IPS DF 4.7 (cell line): Measurements from ENCODE around the gene TBL1Y.
"Not testable (repeated sequence)": the region's sequence is repeated elsewhere in the genome, so short reads cannot be mapped to it uniquely, and the experiment has no call there.

ENCODE experiments used
- DNase-seq: peaks from one replicate; pipeline ENCODE4 v3.0.0-alpha.2; 2013; ENCODE audit warnings: low spot score; ENCODE audit errors: extremely low read depth

Gene TBL1Y

GRCh38 chrY:7080548-7080947, 170.1 kb downstream of the TBL1Y start:
- DNase-seq: not testable (repeated sequence)

- DNase-seq: no peak
Measured at GRCh38 chrY:7085606-7086005, 175.1 kb downstream of the TBL1Y start.

- no peak for DNase-seq
Measured at GRCh38 chrY:7092836-7093235, 182.3 kb downstream of the TBL1Y start.

DNA sequence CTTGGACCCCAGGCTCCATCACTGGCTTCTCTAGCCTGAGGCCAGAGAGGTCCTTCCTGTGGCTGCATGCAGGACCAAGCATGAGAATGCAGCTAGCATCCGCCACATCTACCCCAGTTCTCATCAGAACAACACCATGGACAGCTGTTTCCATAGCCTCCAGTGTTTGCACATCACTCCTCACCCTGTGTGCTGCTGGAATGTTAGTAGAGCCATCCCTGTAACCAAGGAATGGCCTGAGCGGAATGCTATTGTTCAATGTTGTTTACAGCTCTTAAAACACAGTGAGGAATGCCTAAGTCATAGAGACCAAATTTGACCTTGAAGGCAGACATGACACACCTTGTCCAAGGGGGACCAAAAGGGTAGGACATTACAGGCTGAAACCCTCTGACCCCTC, 183.9 kb downstream of the TBL1Y start:
- no peak for DNase-seq

- DNase-seq: no peak
Measured at GRCh38 chrY:7097021-7097420, 186.5 kb downstream of the TBL1Y start.

GRCh38 chrY:7099742-7100141, 189.2 kb downstream of the TBL1Y start:
- no peak for DNase-seq

DNA sequence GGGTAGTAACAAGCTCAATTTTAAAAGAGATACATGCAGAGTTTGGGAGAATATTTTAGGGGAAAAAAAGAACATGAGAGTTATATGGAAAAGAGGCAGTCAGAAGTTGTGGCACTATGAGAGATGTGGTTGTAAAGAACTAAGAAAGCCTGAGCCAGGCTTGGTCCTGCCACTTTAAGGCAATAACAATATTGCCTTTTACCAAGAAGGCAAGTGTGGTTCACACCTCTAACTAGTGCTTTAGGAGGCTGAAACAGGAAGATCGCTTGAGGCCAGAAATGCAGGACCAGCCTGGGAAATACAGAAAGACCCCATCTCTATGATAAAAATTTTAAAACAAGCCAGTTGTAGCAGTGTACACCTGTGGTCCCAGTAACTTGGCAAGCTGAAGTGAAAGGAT, 192.2 kb downstream of the TBL1Y start:
- no peak for DNase-seq

DNA sequence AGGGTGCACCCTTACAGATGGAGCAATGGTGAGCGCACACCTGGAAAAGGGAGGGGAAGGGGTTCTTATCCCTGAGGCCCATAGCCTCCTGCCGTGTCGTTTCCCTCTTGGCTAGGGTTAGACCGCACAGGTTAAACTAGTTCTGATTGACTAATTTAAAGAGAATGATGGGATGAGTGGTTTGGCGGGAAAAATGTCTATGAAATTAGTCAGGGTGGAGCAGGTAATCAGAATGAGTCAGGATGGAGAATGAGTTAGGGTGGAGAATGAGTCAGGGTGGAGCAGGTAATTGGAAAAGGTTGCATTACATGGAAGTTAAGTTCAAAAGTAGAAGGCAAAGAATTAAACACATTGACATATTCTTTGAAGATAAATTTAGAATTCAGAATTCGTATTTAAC, 196.7 kb downstream of the TBL1Y start:
- DNase-seq: no peak

DNA sequence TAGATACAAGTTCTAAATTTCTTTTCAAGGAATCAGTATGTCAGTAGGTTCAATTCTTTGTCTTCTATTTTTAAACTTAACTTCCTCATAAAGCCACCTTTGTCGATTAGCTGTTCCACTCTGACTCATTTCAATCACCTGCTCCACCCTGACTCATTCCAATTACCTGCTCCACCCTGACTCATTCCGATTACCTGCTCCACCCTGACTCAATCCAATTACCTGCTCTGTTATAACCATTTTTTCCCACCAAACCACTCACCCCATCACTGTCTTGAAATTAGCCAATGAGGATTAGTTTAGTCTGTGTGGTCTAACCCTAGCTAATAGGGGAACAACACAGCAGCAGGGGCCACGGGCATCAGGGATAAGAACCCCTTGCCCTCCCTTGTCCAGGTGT, 199.6 kb downstream of the TBL1Y start:
- DNase-seq: no peak

DNA sequence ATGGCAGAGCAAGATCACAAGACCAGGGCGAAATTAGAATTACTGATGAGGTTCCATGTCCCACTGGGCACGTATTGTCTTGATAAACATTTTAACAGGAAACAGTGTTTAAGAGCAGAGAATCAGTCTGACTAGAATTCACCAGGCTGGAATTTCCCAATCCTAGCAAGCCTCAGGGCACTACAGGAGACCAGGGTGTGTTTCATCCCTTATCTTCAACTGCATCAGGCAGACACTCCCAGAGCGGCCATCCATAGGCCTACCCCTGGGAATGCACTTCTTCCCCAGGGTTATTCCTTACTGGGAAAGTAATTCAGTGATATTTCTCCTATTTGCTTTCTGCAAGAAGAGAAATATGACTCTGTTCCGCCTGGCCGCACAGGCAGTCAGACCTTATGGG, 205.4 kb downstream of the TBL1Y start:
- no peak for DNase-seq

DNA sequence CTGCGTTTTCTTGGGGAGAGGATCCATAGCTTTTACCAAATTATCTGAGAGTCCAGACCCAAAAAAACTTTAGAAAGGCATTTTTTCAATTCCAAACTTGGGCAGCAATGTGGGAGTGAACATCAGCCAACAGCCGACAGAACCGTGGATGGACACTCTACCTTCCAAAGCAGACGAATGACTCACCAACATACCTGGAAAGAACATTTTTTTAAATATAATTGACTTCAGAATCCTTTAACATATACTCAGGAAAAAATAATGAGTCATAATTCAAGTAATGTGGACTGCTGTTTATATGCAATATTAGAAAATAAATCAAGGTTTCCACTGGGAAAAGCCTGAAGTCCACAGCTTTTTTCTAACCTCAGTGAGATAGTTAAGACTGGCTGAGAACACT, 211.7 kb downstream of the TBL1Y start:
- no peak for DNase-seq

DNA sequence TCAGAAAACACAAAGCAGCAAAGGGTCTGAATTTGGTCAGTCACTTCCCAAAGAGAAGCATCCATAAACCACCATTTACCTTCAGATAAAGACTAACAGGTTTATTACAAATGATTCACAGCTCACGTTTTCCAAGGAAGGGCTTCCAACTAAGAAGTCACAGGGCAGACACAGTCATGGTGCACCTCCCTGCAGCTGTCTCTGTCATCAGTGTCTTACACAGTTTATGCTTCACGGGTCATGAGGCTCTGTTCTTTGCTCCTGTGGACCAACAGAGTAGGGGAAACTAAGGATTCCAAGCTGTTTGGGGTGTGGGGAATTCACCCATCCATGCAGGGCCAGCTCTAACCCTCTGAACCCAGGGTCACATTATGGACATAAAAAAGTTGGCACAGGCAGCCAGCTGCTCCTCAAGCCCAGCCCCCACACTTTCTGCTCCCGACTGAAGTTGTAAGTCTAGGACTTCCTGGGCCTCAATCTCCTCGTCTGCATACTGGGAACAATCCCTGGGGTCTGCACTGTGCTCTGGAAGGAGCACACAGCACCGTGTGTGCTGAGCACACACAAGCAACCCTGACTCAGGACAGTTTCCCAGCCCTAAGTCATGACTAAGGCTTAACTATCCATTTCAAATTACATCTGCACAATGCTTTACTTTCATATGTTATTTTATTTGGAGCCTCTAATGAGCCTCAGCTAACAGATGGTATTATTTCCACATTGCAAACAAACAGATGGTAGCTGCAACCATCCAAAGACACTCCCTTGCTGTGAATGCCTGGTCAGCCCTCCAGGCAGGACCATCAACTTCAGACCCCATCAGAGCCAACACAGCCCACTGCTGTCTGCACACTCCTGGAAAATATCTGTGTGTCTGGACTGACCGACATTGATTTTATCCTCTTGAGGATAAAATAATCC, 214.9 kb downstream of the TBL1Y start:
- DNase-seq: no peak

- DNase-seq: no peak
Measured at GRCh38 chrY:7128211-7128610, 217.7 kb downstream of the TBL1Y start.
